Measurements from ENCODE around the gene YES1.
A peak's percentile ranks its signal among the peaks of the same experiment; 100 is the strongest.

The YES1 gene

GRCh38 chr18:811892-812375, at the start of gene YES1:
Gene YES1, minus strand, starts transcription at chr18:812242. Its CDS starts 55,415 bp downstream, at chr18:756827.
- peak in 1 of 2 experiments; percentile 80 for DNase-seq

DNA sequence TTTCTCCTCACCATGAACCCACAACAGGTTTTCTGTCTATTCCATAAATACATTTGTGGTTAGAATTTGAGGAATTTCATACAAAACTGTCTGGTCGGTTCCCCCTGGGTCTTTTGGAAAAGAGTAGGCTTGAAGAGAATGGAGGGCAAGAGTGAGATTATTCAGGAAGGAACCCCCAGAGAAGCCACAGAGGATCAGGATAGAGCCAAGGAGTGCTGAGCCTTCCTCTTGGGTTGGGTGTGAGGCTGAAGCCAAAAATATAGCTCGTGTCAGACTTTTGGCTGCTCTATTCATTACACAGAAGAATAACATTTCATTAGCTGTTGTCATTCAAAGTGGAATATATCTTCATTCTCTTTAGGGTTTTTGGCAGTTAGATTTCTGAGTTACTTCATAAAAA, 45.9 kb upstream of the YES1 start:
- no peak for DNase-seq

More at GRCh38 chr18:811892-812375, at the start of gene YES1:
- TF ChIP-seq POLR2A (IDR thresholded peaks at IDR 0.05; ENCODE audit: low read length): no peak
- no peak for TF ChIP-seq GATA1 (IDR thresholded peaks at IDR 0.05; ENCODE audit: low read depth, low read length)

GRCh38 chr18:853471-853870, 41.4 kb upstream of the YES1 start:
- TF ChIP-seq GATA1 (IDR thresholded peaks at IDR 0.05; ENCODE audit: low read depth, low read length) (no peak), POLR2A (IDR thresholded peaks at IDR 0.05; ENCODE audit: low read length) (no peak)
- no peak for DNase-seq

More for the DNA sequence above, 45.9 kb upstream of the YES1 start:
- TF ChIP-seq GATA1 (IDR thresholded peaks at IDR 0.05; ENCODE audit: low read depth, low read length): no peak
- no peak for TF ChIP-seq POLR2A (IDR thresholded peaks at IDR 0.05; ENCODE audit: low read length)

- no peak for TF ChIP-seq POLR2A (IDR thresholded peaks at IDR 0.05; ENCODE audit: low read length)
- TF ChIP-seq GATA1 (IDR thresholded peaks at IDR 0.05; ENCODE audit: low read depth, low read length): no peak
- no peak for DNase-seq
Observed at GRCh38 chr18:850960-851359, 38.9 kb upstream of the YES1 start.

GRCh38 chr18:849021-849420, 37.0 kb upstream of the YES1 start:
- no peak for DNase-seq
- TF ChIP-seq POLR2A (IDR thresholded peaks at IDR 0.05; ENCODE audit: low read length) (no peak), GATA1 (IDR thresholded peaks at IDR 0.05; ENCODE audit: low read depth, low read length) (no peak)

GRCh38 chr18:848062-848861, 36.2 kb upstream of the YES1 start:
- DNase-seq: no peak

GRCh38 chr18:845152-845819, 33.2 kb upstream of the YES1 start:
- TF ChIP-seq GATA1 (IDR thresholded peaks at IDR 0.05; ENCODE audit: low read depth, low read length) (no peak), POLR2A (IDR thresholded peaks at IDR 0.05; ENCODE audit: low read length) (no peak)
- DNase-seq: no peak

More at GRCh38 chr18:848062-848861, 36.2 kb upstream of the YES1 start:
- TF ChIP-seq GATA1 (IDR thresholded peaks at IDR 0.05; ENCODE audit: low read depth, low read length) (no peak), POLR2A (IDR thresholded peaks at IDR 0.05; ENCODE audit: low read length) (no peak)

GRCh38 chr18:841647-842370, 29.8 kb upstream of the YES1 start:
- TF ChIP-seq GATA1 (IDR thresholded peaks at IDR 0.05; ENCODE audit: low read depth, low read length) (no peak), POLR2A (IDR thresholded peaks at IDR 0.05; ENCODE audit: low read length) (no peak)

DNA sequence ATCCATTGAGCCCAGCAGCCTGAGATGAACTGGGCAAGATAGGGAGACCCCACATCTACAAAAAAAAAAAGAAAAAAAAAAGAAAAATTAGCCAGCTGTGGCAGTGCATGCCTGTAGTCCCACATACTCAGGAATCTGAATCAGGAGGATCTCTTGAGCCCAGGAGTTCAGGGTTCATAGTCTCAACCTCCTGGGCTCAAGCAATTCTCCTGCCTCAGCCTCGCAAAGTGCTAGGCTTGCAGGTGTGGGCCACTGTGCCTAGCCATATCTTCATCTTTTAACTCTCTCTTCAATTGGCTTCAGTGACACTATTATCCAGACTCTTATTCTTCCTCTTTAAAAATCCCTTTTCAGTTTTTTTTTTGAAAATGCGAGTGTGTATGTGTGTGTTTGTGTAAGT, 28.5 kb upstream of the YES1 start:
- TF ChIP-seq GATA1 (IDR thresholded peaks at IDR 0.05; ENCODE audit: low read depth, low read length) (no peak), POLR2A (IDR thresholded peaks at IDR 0.05; ENCODE audit: low read length) (no peak)
- DNase-seq: no peak

More at GRCh38 chr18:841647-842370, 29.8 kb upstream of the YES1 start:
- peak; percentile 26 to 42 for DNase-seq

DNA sequence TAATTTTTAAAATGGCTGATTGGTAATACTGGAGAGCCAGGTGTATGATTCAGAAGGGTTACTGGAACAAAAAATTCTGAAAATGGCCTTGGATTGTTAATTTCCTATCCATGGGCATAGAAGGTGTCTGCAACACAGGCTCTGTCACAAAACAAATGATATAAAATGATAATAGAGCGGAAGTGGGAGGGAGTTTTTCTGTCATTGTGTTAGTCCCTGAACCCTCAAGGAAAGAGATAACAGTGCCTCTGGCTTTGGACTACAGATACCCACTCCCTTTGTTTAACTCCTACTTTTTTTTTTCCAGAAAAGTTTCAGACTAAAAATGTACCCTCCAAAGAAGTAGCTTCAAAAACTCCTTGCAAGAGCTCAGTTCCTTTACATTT, 28.0 kb upstream of the YES1 start:
- DNase-seq: peak in 1 of 2 experiments; percentile 46
- TF ChIP-seq GATA1 (IDR thresholded peaks at IDR 0.05; ENCODE audit: low read depth, low read length) (no peak), POLR2A (IDR thresholded peaks at IDR 0.05; ENCODE audit: low read length) (no peak)

DNA sequence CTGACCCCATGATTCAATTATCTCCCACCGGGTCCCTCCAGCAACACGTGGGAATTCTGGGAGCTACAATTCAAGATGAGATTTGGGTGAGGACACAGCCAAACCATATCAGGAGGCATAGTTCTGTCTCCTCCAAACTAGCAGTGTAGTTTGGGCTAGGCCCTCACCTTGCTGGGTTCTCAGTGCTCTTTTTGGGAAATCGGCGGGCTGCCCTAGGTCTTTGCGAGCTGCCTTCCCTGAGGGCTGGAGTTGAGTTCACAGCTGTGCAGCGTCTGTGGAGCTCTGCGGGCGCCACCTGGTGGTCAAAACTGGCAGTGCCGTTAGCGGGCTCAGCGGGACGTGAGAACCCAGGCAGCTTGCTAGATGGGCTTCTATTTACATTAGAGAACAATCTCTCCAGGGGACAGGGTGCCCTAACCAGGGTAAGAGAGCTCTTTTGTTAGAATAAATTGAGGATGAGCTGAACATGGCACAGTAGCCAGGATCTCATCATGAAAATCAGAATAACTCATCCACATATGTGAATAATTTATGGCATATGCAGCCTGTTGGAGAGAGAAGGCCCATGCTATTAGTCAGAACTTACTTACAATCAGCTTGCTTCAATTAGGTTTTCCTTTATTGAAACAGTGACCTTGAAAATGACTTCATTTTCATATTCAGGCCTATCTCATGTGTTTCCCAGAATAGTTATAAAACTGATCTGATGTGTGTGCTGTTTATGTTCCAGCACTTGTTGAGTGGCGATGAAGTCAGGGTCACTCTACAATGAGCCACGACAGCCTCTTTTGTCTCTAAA, 27.4 kb upstream of the YES1 start:
- no peak for TF ChIP-seq GATA1 (IDR thresholded peaks at IDR 0.05; ENCODE audit: low read depth, low read length)
- TF ChIP-seq POLR2A (IDR thresholded peaks at IDR 0.05; ENCODE audit: low read length): no peak
- DNase-seq: peak; percentile 88 to 93

DNA sequence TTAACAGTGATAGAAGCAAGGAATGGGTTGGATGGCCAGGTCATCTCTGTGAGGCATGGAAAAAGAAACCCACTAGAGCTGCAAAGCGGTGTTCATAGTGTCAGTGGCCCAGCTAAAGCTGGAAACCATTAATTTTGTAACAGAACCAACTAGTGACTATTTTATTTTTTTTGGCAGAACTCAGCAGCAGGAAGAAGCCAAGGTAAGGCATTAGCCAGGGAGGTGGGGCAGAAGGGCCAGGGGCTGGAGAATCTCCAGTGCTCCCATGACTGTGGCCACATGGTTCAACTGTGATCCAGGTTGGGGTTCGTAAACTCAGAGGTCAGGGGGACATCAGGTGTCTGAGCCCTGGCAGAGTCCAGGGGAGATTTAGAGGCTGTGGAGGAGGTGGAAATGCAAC, 25.9 kb upstream of the YES1 start:
- DNase-seq: no peak
- no peak for TF ChIP-seq POLR2A (IDR thresholded peaks at IDR 0.05; ENCODE audit: low read length)
- no peak for TF ChIP-seq GATA1 (IDR thresholded peaks at IDR 0.05; ENCODE audit: low read depth, low read length)

DNA sequence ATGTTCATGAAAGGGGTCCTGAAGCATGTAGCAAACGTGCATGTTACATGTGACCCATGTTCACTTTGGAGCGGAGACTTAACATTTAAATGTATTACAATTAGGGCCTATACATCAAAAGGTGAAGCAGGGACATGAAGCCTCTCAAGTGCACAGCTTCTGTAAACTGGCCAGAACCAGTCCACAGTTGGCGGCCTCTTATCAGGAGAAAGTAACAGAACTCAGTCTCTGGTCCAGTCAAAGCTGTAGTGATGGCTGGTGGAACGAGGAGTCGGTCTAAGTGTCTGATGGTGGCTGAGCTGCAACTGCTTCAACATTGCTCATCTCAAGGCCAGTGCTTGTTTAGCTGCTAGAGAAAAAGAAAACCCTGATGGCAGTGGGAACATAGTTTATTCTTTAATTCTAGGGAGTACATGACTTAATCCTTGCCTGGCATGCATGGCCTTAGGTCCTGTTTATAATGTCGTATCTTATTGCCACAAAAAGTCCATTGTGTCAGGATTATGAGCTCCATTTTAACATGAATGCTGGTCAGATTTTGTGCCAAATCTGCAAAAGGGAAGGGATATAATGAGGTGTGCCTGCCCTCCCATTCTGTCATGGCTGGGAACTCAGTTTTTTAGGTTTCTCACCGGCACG, 22.2 kb upstream of the YES1 start:
- peak in 1 of 2 experiments; percentile 35 for DNase-seq
- TF ChIP-seq GATA1 (IDR thresholded peaks at IDR 0.05; ENCODE audit: low read depth, low read length) (no peak), POLR2A (IDR thresholded peaks at IDR 0.05; ENCODE audit: low read length) (no peak)

All from erythroblast (primary cell).